ENCODE data around the gene BCLAF3. TPM values are rescaled to one million over a fixed set of nuclear protein-coding genes. Genes with fewer than 3 reads are reported as not detected.

BCLAF3 gene
- polyA plus RNA-seq, 1 donor (not counting 4 experiments of a cell fraction or from before 2014, with no cell fraction given): 3.0 TPM

DNA sequence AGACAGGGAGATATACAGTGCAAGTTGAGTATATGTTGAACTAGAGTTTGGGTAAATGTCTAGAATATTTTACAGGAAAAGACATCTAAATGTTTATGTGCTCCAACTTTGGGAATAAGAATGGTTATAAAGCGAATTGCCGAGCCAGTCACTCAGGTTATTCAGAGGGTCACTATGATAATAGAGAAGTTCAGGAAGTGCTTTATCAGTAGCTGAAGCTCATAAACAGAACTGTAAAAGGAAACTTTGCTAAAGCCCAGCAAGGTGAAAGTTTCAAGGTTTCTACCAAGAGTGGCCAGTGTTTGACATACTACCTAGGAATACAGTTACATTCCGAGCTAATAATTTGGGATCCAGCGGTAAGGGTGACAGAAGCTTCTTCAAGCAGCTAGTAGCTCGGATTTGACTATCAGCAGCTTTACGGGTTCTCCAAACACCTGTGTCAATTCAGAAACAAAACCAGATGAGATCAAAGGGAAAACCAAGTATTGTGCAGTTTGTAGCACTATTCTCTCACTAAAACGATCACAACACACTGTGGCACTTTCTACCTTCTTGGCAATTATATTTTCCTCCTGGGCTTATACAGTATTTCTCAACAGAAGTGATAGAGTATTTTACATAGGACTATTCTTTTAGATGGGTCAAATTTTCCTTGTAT is 17.2 kb upstream of the BCLAF3 start:
- H3K36me3 ChIP-seq (ENCODE audit: control insufficient read depth in 2 of 2, extremely low read depth in 1 of 2, insufficient read depth in 2 of 2, low read length in 2 of 2): no peaks in the 10 kb centered on the region
- H3K79me2 ChIP-seq (ENCODE audit: control insufficient read depth, insufficient read depth, low read length): no peaks in the 10 kb centered on the region
- no peak for FAIRE-seq
- no peaks in the 10 kb centered on the region for H3K27me3 ChIP-seq (ENCODE audit: control insufficient read depth, extremely low read depth, insufficient read depth, low read length)
- H3K4me2 ChIP-seq (ENCODE audit: control insufficient read depth, extremely low read depth, insufficient read depth, low read depth, low read length): no peak overlapping the region
- no peak overlapping the region for H3K27ac ChIP-seq (ENCODE audit: control insufficient read depth, insufficient read depth, low read length)
- no peaks in the 10 kb centered on the region for H3K9me3 ChIP-seq (ENCODE audit: control insufficient read depth, low read depth, low read length)
- dilution Hi-C loops (cut with MboI; ENCODE audit: extremely low pct_ligation_motif_present, low sequenced_read_pairs): no loop called here
- no peak for DNase-seq (ENCODE audit: low read depth, low spot score)
- no peak for TF ChIP-seq EZH2 (IDR thresholded peaks at IDR 0.05; ENCODE audit: low read length)
- TF ChIP-seq, protein P1, sequence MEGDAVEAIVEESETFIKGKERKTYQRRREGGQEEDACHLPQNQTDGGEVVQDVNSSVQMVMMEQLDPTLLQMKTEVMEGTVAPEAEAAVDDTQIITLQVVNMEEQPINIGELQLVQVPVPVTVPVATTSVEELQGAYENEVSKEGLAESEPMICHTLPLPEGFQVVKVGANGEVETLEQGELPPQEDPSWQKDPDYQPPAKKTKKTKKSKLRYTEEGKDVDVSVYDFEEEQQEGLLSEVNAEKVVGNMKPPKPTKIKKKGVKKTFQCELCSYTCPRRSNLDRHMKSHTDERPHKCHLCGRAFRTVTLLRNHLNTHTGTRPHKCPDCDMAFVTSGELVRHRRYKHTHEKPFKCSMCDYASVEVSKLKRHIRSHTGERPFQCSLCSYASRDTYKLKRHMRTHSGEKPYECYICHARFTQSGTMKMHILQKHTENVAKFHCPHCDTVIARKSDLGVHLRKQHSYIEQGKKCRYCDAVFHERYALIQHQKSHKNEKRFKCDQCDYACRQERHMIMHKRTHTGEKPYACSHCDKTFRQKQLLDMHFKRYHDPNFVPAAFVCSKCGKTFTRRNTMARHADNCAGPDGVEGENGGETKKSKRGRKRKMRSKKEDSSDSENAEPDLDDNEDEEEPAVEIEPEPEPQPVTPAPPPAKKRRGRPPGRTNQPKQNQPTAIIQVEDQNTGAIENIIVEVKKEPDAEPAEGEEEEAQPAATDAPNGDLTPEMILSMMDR (optimal IDR thresholded peaks at IDR 0.05 in 1 of 3, IDR thresholded peaks at IDR 0.05 in 1 of 3, conservative IDR thresholded peaks at IDR 0.05 in 1 of 3; ENCODE audit: extremely low read depth in 1 of 3, insufficient read depth in 2 of 3, low read length in 3 of 3): no peak
- no peaks in the 10 kb centered on the region for H4K20me1 ChIP-seq (ENCODE audit: control insufficient read depth, extremely low read depth, insufficient read depth, low read length)
- H3K9me1 ChIP-seq (ENCODE audit: control insufficient read depth, extremely low read depth, insufficient read depth, low read length): no peaks in the 10 kb centered on the region
- no peak overlapping the region for H2AFZ ChIP-seq (ENCODE audit: control insufficient read depth, low read length)
- no peaks in the 10 kb centered on the region for H3K4me1 ChIP-seq (ENCODE audit: control insufficient read depth, extremely low read depth, insufficient read depth, low read length)
- H3K9ac ChIP-seq (ENCODE audit: control insufficient read depth, extremely low read depth, insufficient read depth, low read length): no peak overlapping the region
- no peak overlapping the region for H3K4me3 ChIP-seq (ENCODE audit: control insufficient read depth in 2 of 3, extremely low read depth in 1 of 3, insufficient read depth in 2 of 3, low read depth in 1 of 3, low read length in 3 of 3)

DNA sequence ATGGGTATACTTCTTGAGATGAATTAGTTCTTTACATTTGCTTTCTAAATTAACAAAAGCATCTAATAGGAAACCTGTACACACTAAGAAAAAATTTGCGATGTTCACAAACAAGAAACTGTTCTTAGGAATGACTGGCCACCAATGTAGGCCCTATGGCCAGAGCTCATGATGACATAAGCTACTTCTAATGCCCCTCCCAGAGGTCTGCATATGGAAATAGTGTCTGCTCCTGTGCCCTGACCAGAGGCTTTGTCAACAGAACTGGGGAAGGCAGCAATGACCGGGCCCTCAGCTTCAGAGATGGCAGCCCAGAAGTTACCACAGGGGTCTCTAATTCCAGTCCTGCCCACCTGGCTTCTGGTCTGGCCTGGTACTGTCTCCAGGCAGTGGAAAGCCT is 15.0 kb upstream of the BCLAF3 start:
- no peak for DNase-seq (ENCODE audit: low read depth, low spot score)
- TF ChIP-seq, protein P1 (optimal IDR thresholded peaks at IDR 0.05 in 1 of 3, IDR thresholded peaks at IDR 0.05 in 1 of 3, conservative IDR thresholded peaks at IDR 0.05 in 1 of 3; ENCODE audit: extremely low read depth in 1 of 3, insufficient read depth in 2 of 3, low read length in 3 of 3): no peak
- no peak for TF ChIP-seq EZH2 (IDR thresholded peaks at IDR 0.05; ENCODE audit: low read length)
- no peaks in the 10 kb centered on the region for H3K79me2 ChIP-seq (ENCODE audit: control insufficient read depth, insufficient read depth, low read length)
- dilution Hi-C loops (cut with MboI; ENCODE audit: extremely low pct_ligation_motif_present, low sequenced_read_pairs): no loop called here
- no peak overlapping the region for H3K27ac ChIP-seq (ENCODE audit: control insufficient read depth, insufficient read depth, low read length)
- no peak overlapping the region for H3K9ac ChIP-seq (ENCODE audit: control insufficient read depth, extremely low read depth, insufficient read depth, low read length)
- no peaks in the 10 kb centered on the region for H3K27me3 ChIP-seq (ENCODE audit: control insufficient read depth, extremely low read depth, insufficient read depth, low read length)
- H3K9me3 ChIP-seq (ENCODE audit: control insufficient read depth, low read depth, low read length): no peaks in the 10 kb centered on the region
- no peaks in the 10 kb centered on the region for H4K20me1 ChIP-seq (ENCODE audit: control insufficient read depth, extremely low read depth, insufficient read depth, low read length)
- no peaks in the 10 kb centered on the region for H3K9me1 ChIP-seq (ENCODE audit: control insufficient read depth, extremely low read depth, insufficient read depth, low read length)
- H2AFZ ChIP-seq (ENCODE audit: control insufficient read depth, low read length): no peak overlapping the region
- no peaks in the 10 kb centered on the region for H3K4me1 ChIP-seq (ENCODE audit: control insufficient read depth, extremely low read depth, insufficient read depth, low read length)
- H3K4me3 ChIP-seq (ENCODE audit: control insufficient read depth in 2 of 3, extremely low read depth in 1 of 3, insufficient read depth in 2 of 3, low read depth in 1 of 3, low read length in 3 of 3): no peak overlapping the region
- FAIRE-seq: no peak
- no peak overlapping the region for H3K4me2 ChIP-seq (ENCODE audit: control insufficient read depth, extremely low read depth, insufficient read depth, low read depth, low read length)
- no peaks in the 10 kb centered on the region for H3K36me3 ChIP-seq (ENCODE audit: control insufficient read depth in 2 of 2, extremely low read depth in 1 of 2, insufficient read depth in 2 of 2, low read length in 2 of 2)

Measured in keratinocyte (primary cell).